ENCODE data around the gene POFUT2.

The POFUT2 gene

DNA sequence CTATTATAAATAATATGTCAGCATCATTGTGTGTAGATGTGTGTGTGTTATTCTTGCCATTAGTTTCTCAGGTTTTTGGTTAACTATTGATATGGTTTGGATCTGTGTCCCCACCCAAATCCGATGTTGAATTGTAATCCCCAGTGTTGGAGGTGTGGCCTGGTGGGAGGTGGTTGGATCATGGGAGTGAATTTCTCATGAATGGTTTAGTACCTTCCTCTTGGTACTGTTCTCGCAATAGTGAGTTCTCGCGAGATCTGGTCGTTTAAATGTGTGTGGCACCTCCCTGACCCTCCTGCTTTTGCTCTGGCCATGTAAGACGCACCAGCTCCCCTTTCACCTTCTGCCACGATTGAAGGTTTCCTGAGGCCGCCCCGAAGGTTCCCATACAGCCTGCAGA, 9.6 kb upstream of the POFUT2 start:
- H3K9me3 ChIP-seq (ENCODE audit: low read length): peaks cover 2% of the 10 kb centered on the region; the same call in 1 of the 2 replicates
- H3K36me3 ChIP-seq (ENCODE audit: insufficient read depth, low read length): no peaks in the 10 kb centered on the region
- no peaks in the 10 kb centered on the region for H4K20me1 ChIP-seq (ENCODE audit: insufficient read depth, low read length)
- no peaks in the 10 kb centered on the region for H3F3A ChIP-seq (ENCODE audit: insufficient read depth, low read length)
- H3K4me3 ChIP-seq (ENCODE audit: low read depth, low read length, poor library complexity, severe bottlenecking): no peak overlapping the region
- no peak overlapping the region for H3K9ac ChIP-seq (ENCODE audit: low read length)
- no peaks in the 10 kb centered on the region for H3K9me2 ChIP-seq (ENCODE audit: low read depth, low read length)
- no peak overlapping the region for H3K4me2 ChIP-seq (ENCODE audit: low read length)
- no peaks in the 10 kb centered on the region for H3K4me1 ChIP-seq (ENCODE audit: insufficient read depth, low read length, severe bottlenecking)
- H2AFZ ChIP-seq (ENCODE audit: low read length): no peak overlapping the region
- H3K27ac ChIP-seq (ENCODE audit: low read depth, low read length, poor library complexity, severe bottlenecking): no peak overlapping the region
- TF ChIP-seq EZH2 (IDR thresholded peaks at IDR 0.05; ENCODE audit: borderline replicate concordance, low read length) (no peak), CTCF (IDR thresholded peaks at IDR 0.05; ENCODE audit: low read length) (no peak)
- H3K27me3 ChIP-seq (ENCODE audit: insufficient read depth, low read length): peaks cover 4% of the 10 kb centered on the region; the same call in 1 of the 2 replicates
- no peaks in the 10 kb centered on the region for H3K79me2 ChIP-seq (ENCODE audit: insufficient read depth, low read length)

DNA sequence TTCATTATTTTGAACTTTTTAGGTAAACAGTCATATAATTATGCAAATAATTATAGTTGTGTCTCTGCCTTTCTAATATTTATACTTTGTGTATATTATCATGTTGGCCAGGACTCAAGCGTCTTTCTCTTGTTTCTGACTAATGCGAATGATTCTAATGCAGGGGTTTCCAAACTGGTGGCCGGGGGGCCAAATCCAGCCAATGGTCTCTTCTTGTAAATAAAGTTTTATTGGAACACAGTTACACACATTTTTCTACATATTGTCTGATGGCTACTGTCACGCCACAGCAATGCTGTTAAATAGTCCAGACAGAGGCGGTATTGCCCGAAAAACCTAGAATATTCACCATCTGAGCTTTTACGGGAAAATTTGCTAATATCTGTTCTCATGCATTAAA, 8.9 kb upstream of the POFUT2 start:
- Histone ChIP-seq H3K27me3 (ENCODE audit: insufficient read depth, low read length) (peaks cover 3% of the 10 kb centered on the region; the same call in 1 of the 2 replicates), H3K27ac (ENCODE audit: low read depth, low read length, poor library complexity, severe bottlenecking) (no peak overlapping the region), H2AFZ (ENCODE audit: low read length) (no peak overlapping the region), H3F3A (ENCODE audit: insufficient read depth, low read length) (no peaks in the 10 kb centered on the region), H3K4me3 (ENCODE audit: low read depth, low read length, poor library complexity, severe bottlenecking) (no peak overlapping the region), H3K9me2 (ENCODE audit: low read depth, low read length) (no peaks in the 10 kb centered on the region), H3K79me2 (ENCODE audit: insufficient read depth, low read length) (no peaks in the 10 kb centered on the region), H3K4me1 (ENCODE audit: insufficient read depth, low read length, severe bottlenecking) (no peaks in the 10 kb centered on the region), H4K20me1 (ENCODE audit: insufficient read depth, low read length) (no peaks in the 10 kb centered on the region), H3K36me3 (ENCODE audit: insufficient read depth, low read length) (no peaks in the 10 kb centered on the region), H3K9me3 (ENCODE audit: low read length) (peaks cover 2% of the 10 kb centered on the region; the same call in 1 of the 2 replicates), H3K9ac (ENCODE audit: low read length) (no peak overlapping the region), H3K4me2 (ENCODE audit: low read length) (no peak overlapping the region)
- no peak for TF ChIP-seq EZH2 (IDR thresholded peaks at IDR 0.05; ENCODE audit: borderline replicate concordance, low read length)
- TF ChIP-seq CTCF (IDR thresholded peaks at IDR 0.05; ENCODE audit: low read length): no peak

- H3K4me1 ChIP-seq (ENCODE audit: insufficient read depth, low read length, severe bottlenecking): no peaks in the 10 kb centered on the region
- H3K79me2 ChIP-seq (ENCODE audit: insufficient read depth, low read length): no peaks in the 10 kb centered on the region
- H3K9me2 ChIP-seq (ENCODE audit: low read depth, low read length): no peaks in the 10 kb centered on the region
- no peak overlapping the region for H3K9ac ChIP-seq (ENCODE audit: low read length)
- H3F3A ChIP-seq (ENCODE audit: insufficient read depth, low read length): no peaks in the 10 kb centered on the region
- no peaks in the 10 kb centered on the region for H4K20me1 ChIP-seq (ENCODE audit: insufficient read depth, low read length)
- H3K4me3 ChIP-seq (ENCODE audit: low read depth, low read length, poor library complexity, severe bottlenecking): no peak overlapping the region
- H3K36me3 ChIP-seq (ENCODE audit: insufficient read depth, low read length): no peaks in the 10 kb centered on the region
- peaks cover 2% of the 10 kb centered on the region; the same call in 1 of the 2 replicates for H3K9me3 ChIP-seq (ENCODE audit: low read length)
- no peak overlapping the region for H2AFZ ChIP-seq (ENCODE audit: low read length)
- H3K4me2 ChIP-seq (ENCODE audit: low read length): no peak overlapping the region
- no peak for TF ChIP-seq CTCF (IDR thresholded peaks at IDR 0.05; ENCODE audit: low read length)
- no peak for TF ChIP-seq EZH2 (IDR thresholded peaks at IDR 0.05; ENCODE audit: borderline replicate concordance, low read length)
- H3K27me3 ChIP-seq (ENCODE audit: insufficient read depth, low read length): no peaks in the 10 kb centered on the region; the same call in 1 of the 2 replicates
- no peak overlapping the region for H3K27ac ChIP-seq (ENCODE audit: low read depth, low read length, poor library complexity, severe bottlenecking)
These were observed 8.1 kb upstream of the POFUT2 start for GRCh38 chr21:45295576-45296365.

Data from OCI-LY1 (cell line).